Measurements from ENCODE around the gene SPATA3. TPM values are rescaled to one million over a fixed set of nuclear protein-coding genes. Genes with fewer than 3 reads are reported as not detected.

SPATA3 gene
- total RNA-seq, 1 experiment from 2014 or later = not detected

- ChIA-PET POLR2A (no interaction called here), CTCF (no interaction called here)
- Mint-ChIP-seq H3K4me3 (ENCODE audit: unreplicated experiment) (no peak overlapping the region), H3K27ac (ENCODE audit: unreplicated experiment) (no peak overlapping the region), H3K27me3 (ENCODE audit: insufficient read depth, unreplicated experiment) (no peaks in the 10 kb centered on the region), H3K36me3 (ENCODE audit: insufficient read depth, unreplicated experiment) (no peaks in the 10 kb centered on the region), H3K4me1 (ENCODE audit: low read depth, unreplicated experiment) (peaks cover 11% of the 10 kb centered on the region), H3K9me3 (ENCODE audit: unreplicated experiment) (no peaks in the 10 kb centered on the region)
- Histone ChIP-seq H3K27me3 (replicated peaks; ENCODE audit: control insufficient read depth, insufficient read depth, low read length) (no peaks in the 10 kb centered on the region), H3K4me3 (ENCODE audit: low read depth, low read length) (no peak overlapping the region), H3K4me1 (no peaks in the 10 kb centered on the region), H3K9me3 (no peaks in the 10 kb centered on the region), H3K36me3 (ENCODE audit: control insufficient read depth, insufficient read depth, low read length) (no peaks in the 10 kb centered on the region)
- no peak for DNase-seq
- intact Hi-C loops (cut with micrococcal nuclease; ENCODE audit: unreplicated experiment) = no loop called here
- no peak for TF ChIP-seq CTCF (IDR thresholded peaks at IDR 0.05; ENCODE audit: insufficient read depth in 1 of 2, low read depth in 1 of 2, low read length in 1 of 2, severe bottlenecking in 1 of 2, unreplicated experiment in 1 of 2)
- no TSS peak for BruUV-seq (replicated peaks)
Measured at GRCh38 chr2:230980468-230980867, 15.5 kb upstream of the SPATA3 start.

- H3K36me3 ChIP-seq (ENCODE audit: control insufficient read depth, insufficient read depth, low read length) = no peaks in the 10 kb centered on the region
- BruUV-seq (replicated peaks) = no TSS peak
- H3K27me3 ChIP-seq (replicated peaks; ENCODE audit: control insufficient read depth, insufficient read depth, low read length) = no peaks in the 10 kb centered on the region
- no peak for DNase-seq
- ChIA-PET CTCF (interaction anchor here (0.5 kb wide), 2 partner anchors 470 to 822 kb away, joined by 3 to 9 read pairs; no protein-coding TSS in a partner anchor), POLR2A (no interaction called here)
- H3K9me3 ChIP-seq = no peaks in the 10 kb centered on the region
- H3K4me3 ChIP-seq (ENCODE audit: low read depth, low read length) = no peak overlapping the region
- Mint-ChIP-seq H3K4me1 (ENCODE audit: low read depth, unreplicated experiment) (peaks cover 9% of the 10 kb centered on the region), H3K4me3 (ENCODE audit: unreplicated experiment) (no peak overlapping the region), H3K9me3 (ENCODE audit: unreplicated experiment) (no peaks in the 10 kb centered on the region), H3K27me3 (ENCODE audit: insufficient read depth, unreplicated experiment) (no peaks in the 10 kb centered on the region), H3K36me3 (ENCODE audit: insufficient read depth, unreplicated experiment) (no peaks in the 10 kb centered on the region), H3K27ac (ENCODE audit: unreplicated experiment) (no peak overlapping the region)
- intact Hi-C loops (cut with micrococcal nuclease; ENCODE audit: unreplicated experiment) = no loop called here
- H3K4me1 ChIP-seq = no peaks in the 10 kb centered on the region
- TF ChIP-seq CTCF (IDR thresholded peaks at IDR 0.05; ENCODE audit: insufficient read depth in 1 of 2, low read depth in 1 of 2, low read length in 1 of 2, severe bottlenecking in 1 of 2, unreplicated experiment in 1 of 2) = no peak
Measured at GRCh38 chr2:230981704-230982103, 14.2 kb upstream of the SPATA3 start.

GRCh38 chr2:230982126-230982525 lies 13.8 kb upstream of the SPATA3 start:
- intact Hi-C loops (cut with micrococcal nuclease; ENCODE audit: unreplicated experiment) = no loop called here
- Mint-ChIP-seq H3K4me1 (ENCODE audit: low read depth, unreplicated experiment) (peaks cover 7% of the 10 kb centered on the region), H3K27me3 (ENCODE audit: insufficient read depth, unreplicated experiment) (no peaks in the 10 kb centered on the region), H3K9me3 (ENCODE audit: unreplicated experiment) (no peaks in the 10 kb centered on the region), H3K4me3 (ENCODE audit: unreplicated experiment) (no peak overlapping the region), H3K36me3 (ENCODE audit: insufficient read depth, unreplicated experiment) (no peaks in the 10 kb centered on the region), H3K27ac (ENCODE audit: unreplicated experiment) (no peak overlapping the region)
- ChIA-PET CTCF (interaction anchor here (0.5 kb wide), 1 partner anchor 822 kb away, joined by 3 read pairs; no protein-coding TSS in a partner anchor), POLR2A (no interaction called here)
- no peak for TF ChIP-seq CTCF (IDR thresholded peaks at IDR 0.05; ENCODE audit: insufficient read depth in 1 of 2, low read depth in 1 of 2, low read length in 1 of 2, severe bottlenecking in 1 of 2, unreplicated experiment in 1 of 2)
- BruUV-seq (replicated peaks) = no TSS peak
- Histone ChIP-seq H3K4me3 (ENCODE audit: low read depth, low read length) (no peak overlapping the region), H3K27me3 (replicated peaks; ENCODE audit: control insufficient read depth, insufficient read depth, low read length) (no peaks in the 10 kb centered on the region), H3K9me3 (no peaks in the 10 kb centered on the region), H3K4me1 (no peaks in the 10 kb centered on the region), H3K36me3 (ENCODE audit: control insufficient read depth, insufficient read depth, low read length) (no peaks in the 10 kb centered on the region)
- DNase-seq = no peak

All from Caco-2 (cell line).